HAP-1 (cell line): ENCODE results near the gene DCLK2.
"Not testable (repeated sequence)": the region's sequence is repeated elsewhere in the genome, so short reads cannot be mapped to it uniquely, and the experiment has no call there.

Experiments used
- DNase-seq, 2 experiments: peaks; one replicate each; pipeline ENCODE4 v3.0.0-alpha.2; 2016 to 2020; ENCODE audit warnings: low spot score in 2 of 2
- H3K27me3 ChIP-seq: fragments of 250-450 bp; sonication (Bioruptor Pico); 2 replicates; pipeline ENCODE4 v1.5.1; 2020; ENCODE audit warnings: low read depth, mild to moderate bottlenecking, moderate library complexity
- H3K36me3 ChIP-seq: fragments of 250-450 bp; sonication (Bioruptor Pico); replicated peaks from 2 replicates; pipeline ENCODE4 v1.5.1; 2020; ENCODE audit warnings: mild to moderate bottlenecking
- H3K4me1 ChIP-seq: fragments of 250-450 bp; sonication (Bioruptor Pico); 2 replicates; pipeline ENCODE4 v1.5.1; 2020; ENCODE audit warnings: mild to moderate bottlenecking
- H3K4me3 ChIP-seq: fragments of 250-450 bp; sonication (Bioruptor Pico); 2 replicates; pipeline ENCODE4 v1.5.1; 2020; ENCODE audit warnings: mild to moderate bottlenecking, moderate library complexity
- H3K9me3 ChIP-seq: fragments of 250-450 bp; sonication (Bioruptor Pico); 2 replicates; pipeline ENCODE4 v1.5.1; 2020; ENCODE audit warnings: mild to moderate bottlenecking, moderate library complexity
- in situ Hi-C: fragments of 300-500 bp; cut with MboI; formaldehyde crosslinking; loops from 3 replicates; pipeline ENCODE4 v1.14.3; 2020; ENCODE audit warnings: low sequenced_read_pairs, inconsistent platforms, mixed read lengths

DCLK2 gene

DNA sequence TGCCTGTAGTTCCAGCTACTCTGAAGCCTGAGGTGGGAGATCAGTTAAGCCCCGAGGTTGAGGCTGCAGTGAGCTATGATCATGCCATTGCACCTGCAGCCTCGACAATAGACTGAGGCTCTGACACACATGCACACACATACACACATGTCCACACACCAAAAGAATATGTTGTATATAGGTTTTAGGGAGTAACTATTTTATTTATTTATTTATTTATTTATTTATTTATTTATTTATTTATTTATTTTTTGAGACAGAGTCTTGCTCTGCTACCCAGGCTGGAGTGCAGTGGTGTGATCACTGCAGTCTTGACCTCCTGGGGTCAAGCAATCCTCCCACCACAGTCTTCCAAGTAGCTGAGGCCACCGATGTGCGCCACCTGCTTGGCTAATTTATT lies 78.3 kb downstream of the DCLK2 start:
- in situ Hi-C loops = no loop called here
- Histone ChIP-seq H3K4me1 (peaks cover 8% of the 10 kb centered on the region), H3K4me3 (no peak overlapping the region), H3K27me3 (no peaks in the 10 kb centered on the region), H3K9me3 (no peaks in the 10 kb centered on the region), H3K36me3 (no peaks in the 10 kb centered on the region)
- DNase-seq = no peak

DNA sequence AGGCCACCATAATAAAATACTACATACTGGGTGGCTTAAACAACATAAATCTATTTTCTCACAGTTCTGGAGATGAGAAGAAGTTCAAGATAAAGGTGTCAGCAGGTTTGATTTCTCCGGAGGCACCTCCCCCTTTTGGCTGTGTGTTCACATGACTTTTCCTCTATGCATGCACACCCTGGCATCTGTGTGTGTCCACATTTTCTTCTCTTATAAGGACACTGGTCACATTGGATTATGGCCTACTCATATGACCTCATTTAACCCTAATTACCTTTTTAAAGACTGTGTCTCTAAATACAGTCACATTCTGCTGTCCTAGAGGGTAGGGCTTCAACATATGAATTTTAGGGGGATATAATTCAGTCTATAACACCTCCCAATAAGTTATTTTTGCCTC lies 79.8 kb downstream of the DCLK2 start:
- DNase-seq = no peak
- H3K9me3 ChIP-seq = no peaks in the 10 kb centered on the region
- in situ Hi-C loops = no loop called here

DNA sequence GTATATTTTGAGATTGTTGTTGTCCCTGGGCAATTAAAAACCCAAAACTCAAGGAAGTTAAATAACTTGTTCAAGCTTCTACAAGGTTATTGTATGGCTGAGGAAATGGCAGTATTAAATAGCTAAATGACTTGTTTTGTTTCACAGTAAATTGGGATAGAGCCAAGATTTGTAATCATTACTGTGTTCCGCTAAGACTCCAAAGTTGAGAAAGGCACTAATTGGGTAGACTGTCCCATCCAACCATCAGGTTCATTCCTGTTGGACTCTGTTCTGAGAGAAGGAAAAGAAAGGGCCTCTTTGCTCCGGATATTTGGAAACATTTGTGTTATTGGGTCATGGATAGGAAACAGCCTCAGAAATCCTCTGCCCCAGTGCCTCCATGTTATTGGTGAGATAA lies 82.2 kb downstream of the DCLK2 start:
- H3K27me3 ChIP-seq = no peaks in the 10 kb centered on the region
- peaks cover 5% of the 10 kb centered on the region for H3K4me1 ChIP-seq
- no peak overlapping the region for H3K4me3 ChIP-seq
- no peaks in the 10 kb centered on the region for H3K36me3 ChIP-seq
- no peak for DNase-seq
- no peaks in the 10 kb centered on the region for H3K9me3 ChIP-seq
- in situ Hi-C loops = no loop called here

More for the DNA sequence above, 79.8 kb downstream of the DCLK2 start:
- no peaks in the 10 kb centered on the region for H3K36me3 ChIP-seq
- peaks cover 1% of the 10 kb centered on the region for H3K4me1 ChIP-seq
- no peak overlapping the region for H3K4me3 ChIP-seq
- no peaks in the 10 kb centered on the region for H3K27me3 ChIP-seq

GRCh38 chr4:150161109-150161508 lies 82.9 kb downstream of the DCLK2 start:
- Histone ChIP-seq H3K36me3 (no peaks in the 10 kb centered on the region), H3K9me3 (no peaks in the 10 kb centered on the region), H3K27me3 (no peaks in the 10 kb centered on the region), H3K4me3 (no peak overlapping the region), H3K4me1 (peaks cover 7% of the 10 kb centered on the region)
- DNase-seq = no peak
- in situ Hi-C loops = no loop called here

DNA sequence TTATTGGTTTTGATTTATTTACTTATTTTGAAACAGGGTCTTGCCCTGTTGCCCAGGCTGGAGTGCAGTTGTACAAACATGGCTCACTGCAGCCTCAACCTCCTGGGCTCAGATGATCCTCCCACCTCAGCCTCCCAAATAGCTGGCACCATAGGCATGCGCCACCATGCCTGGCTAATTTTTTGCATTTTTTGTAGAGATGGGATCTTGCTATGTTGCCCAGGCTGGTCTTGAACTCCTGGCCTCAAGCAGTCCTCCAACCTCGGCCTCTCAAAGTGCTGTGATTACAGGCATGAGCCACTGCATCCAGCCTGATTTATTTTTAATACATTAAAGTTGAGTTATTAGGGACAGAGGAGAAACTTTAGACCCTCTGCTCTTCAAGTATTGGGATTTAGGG lies 83.8 kb downstream of the DCLK2 start:
- H3K9me3 ChIP-seq, H3K27me3 ChIP-seq, H3K4me3 ChIP-seq, in situ Hi-C loops, H3K4me1 ChIP-seq, DNase-seq, H3K36me3 ChIP-seq: not testable (repeated sequence)

GRCh38 chr4:150164055-150164454 lies 85.8 kb downstream of the DCLK2 start:
- in situ Hi-C loops = no loop called here

DNA sequence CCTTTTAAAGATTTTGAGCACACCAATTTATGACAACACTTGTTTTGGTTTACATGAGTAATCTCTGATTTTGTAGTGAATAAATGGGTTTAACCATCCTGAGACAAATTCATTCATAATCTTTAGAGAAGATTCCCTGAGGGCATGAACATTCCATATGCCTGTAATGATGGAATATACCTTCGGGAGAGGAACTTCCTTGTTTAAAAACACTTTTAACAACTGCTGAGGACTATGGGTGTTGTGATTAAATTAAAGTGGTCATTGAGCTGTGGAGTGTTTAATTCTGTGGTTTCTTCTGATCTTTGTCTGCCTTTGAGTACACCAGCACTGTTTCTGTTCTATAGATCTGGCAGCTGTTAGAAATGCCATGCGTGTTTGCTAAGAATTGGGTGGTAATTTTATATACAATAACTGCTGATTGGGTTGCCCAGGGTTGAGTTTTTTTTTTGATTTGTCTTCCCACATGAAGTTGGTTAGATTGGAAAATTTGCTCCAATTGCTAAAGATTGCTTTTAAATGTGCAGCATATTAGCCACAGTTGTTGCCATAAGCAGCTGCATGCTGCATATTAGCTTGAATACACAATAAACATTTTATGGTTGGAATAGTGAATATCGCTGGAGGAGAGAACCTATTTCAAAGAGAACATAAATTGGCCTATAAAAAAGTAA lies 86.8 kb downstream of the DCLK2 start:
- in situ Hi-C loops = no loop called here
- DNase-seq = peak in 1 of 2 experiments; percentile 45
- no peaks in the 10 kb centered on the region for H3K9me3 ChIP-seq
- H3K4me1 ChIP-seq = peaks cover 7% of the 10 kb centered on the region
- no peaks in the 10 kb centered on the region for H3K27me3 ChIP-seq
- H3K36me3 ChIP-seq = no peaks in the 10 kb centered on the region
- H3K4me3 ChIP-seq = no peak overlapping the region

More at GRCh38 chr4:150164055-150164454, 85.8 kb downstream of the DCLK2 start:
- H3K4me3 ChIP-seq = no peak overlapping the region
- no peaks in the 10 kb centered on the region for H3K27me3 ChIP-seq
- no peaks in the 10 kb centered on the region for H3K36me3 ChIP-seq
- no peak for DNase-seq
- H3K9me3 ChIP-seq = no peaks in the 10 kb centered on the region
- peaks cover 7% of the 10 kb centered on the region for H3K4me1 ChIP-seq

GRCh38 chr4:150167054-150167453 lies 88.8 kb downstream of the DCLK2 start:
- DNase-seq = no peak
- H3K27me3 ChIP-seq = no peaks in the 10 kb centered on the region
- in situ Hi-C loops = no loop called here

GRCh38 chr4:150173432-150173861 lies 95.2 kb downstream of the DCLK2 start:
- in situ Hi-C loops = no loop called here
- no peaks in the 10 kb centered on the region for H3K4me1 ChIP-seq
- DNase-seq = no peak
- H3K9me3 ChIP-seq = no peaks in the 10 kb centered on the region
- no peaks in the 10 kb centered on the region for H3K36me3 ChIP-seq
- H3K27me3 ChIP-seq = no peaks in the 10 kb centered on the region
- H3K4me3 ChIP-seq = no peak overlapping the region

More at GRCh38 chr4:150167054-150167453, 88.8 kb downstream of the DCLK2 start:
- H3K4me1 ChIP-seq = peaks cover 7% of the 10 kb centered on the region
- no peak overlapping the region for H3K4me3 ChIP-seq
- no peaks in the 10 kb centered on the region for H3K36me3 ChIP-seq
- no peaks in the 10 kb centered on the region for H3K9me3 ChIP-seq

GRCh38 chr4:150173982-150174398 lies 95.7 kb downstream of the DCLK2 start:
- H3K4me3 ChIP-seq = no peak overlapping the region
- no peaks in the 10 kb centered on the region for H3K27me3 ChIP-seq
- H3K4me1 ChIP-seq = no peaks in the 10 kb centered on the region
- DNase-seq = no peak
- H3K36me3 ChIP-seq = no peaks in the 10 kb centered on the region
- no peaks in the 10 kb centered on the region for H3K9me3 ChIP-seq
- in situ Hi-C loops = no loop called here

DNA sequence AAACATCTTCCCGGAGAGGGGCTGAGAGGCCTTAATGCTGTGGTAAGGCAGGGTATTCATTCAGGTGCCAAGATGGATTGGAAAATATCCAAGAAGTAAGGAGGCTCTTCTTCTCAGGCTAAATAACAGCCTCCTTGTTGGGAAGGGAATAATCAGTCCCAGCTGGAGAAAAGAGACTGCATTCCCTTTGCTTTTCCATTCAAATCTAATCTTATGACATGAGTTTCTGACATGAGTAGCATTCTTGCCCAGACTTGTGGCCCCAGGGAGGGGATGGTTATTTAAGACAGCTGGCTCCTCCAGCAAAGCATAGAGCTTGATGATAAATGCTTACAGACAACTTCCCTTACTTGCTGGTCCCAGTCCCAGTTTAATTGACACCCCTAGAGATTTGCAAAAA lies 98.3 kb downstream of the DCLK2 start:
- Histone ChIP-seq H3K9me3 (no peaks in the 10 kb centered on the region), H3K4me3 (no peak overlapping the region), H3K4me1 (no peaks in the 10 kb centered on the region), H3K27me3 (no peaks in the 10 kb centered on the region), H3K36me3 (no peaks in the 10 kb centered on the region)
- DNase-seq = no peak
- in situ Hi-C loops = no loop called here

DNA sequence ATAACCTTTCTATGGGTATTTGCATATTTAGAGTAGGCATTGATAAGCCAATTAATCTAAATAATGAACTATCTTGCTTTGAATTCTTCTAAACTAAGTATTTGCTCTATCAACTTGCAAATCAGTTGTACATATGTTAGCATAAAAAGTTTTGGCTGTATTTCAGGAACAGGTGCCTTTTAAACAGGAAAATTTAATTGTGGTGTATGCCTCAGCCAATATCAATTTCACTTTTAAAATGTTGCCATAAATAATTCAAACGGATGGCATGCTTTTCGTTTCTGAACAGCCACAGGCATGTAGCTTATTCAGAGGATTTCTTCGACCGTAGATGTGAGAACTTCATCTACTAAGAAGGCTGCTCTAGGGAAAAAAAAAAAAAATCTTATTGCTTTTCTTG lies 99.9 kb downstream of the DCLK2 start:
- in situ Hi-C loops = no loop called here
- Histone ChIP-seq H3K4me1 (no peaks in the 10 kb centered on the region), H3K9me3 (no peaks in the 10 kb centered on the region), H3K4me3 (no peak overlapping the region), H3K36me3 (no peaks in the 10 kb centered on the region), H3K27me3 (no peaks in the 10 kb centered on the region)
- DNase-seq = no peak

- Histone ChIP-seq H3K4me3 (no peak overlapping the region), H3K9me3 (no peaks in the 10 kb centered on the region), H3K4me1 (no peaks in the 10 kb centered on the region; the same call in 1 of the 2 replicates), H3K27me3 (no peaks in the 10 kb centered on the region), H3K36me3 (no peaks in the 10 kb centered on the region)
- in situ Hi-C loops = no loop called here
- peak; percentile 18 to 47 for DNase-seq
These were observed 103.3 kb downstream of the DCLK2 start for GRCh38 chr4:150181536-150181935.

GRCh38 chr4:150182794-150183193 lies 104.5 kb downstream of the DCLK2 start:
- in situ Hi-C loops = no loop called here
- DNase-seq = no peak
- no peaks in the 10 kb centered on the region for H3K9me3 ChIP-seq

DNA sequence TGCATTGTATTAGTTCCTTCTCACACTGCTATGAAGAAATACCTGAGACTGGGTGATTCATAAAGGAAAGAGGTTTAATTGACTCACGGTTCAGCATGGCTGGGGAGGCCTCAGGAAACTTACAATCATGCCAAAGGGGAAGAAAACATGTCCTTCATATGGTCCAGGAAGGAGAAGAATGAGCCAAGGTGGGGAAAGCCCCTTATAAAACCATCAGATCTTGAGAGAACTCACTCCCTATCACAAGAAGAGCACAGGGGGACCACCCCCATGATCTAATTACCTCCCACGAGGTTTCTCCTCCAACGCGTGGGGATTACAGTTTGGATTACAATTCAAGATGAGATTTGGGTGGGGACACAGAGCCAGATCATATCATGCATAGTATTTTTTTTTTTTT lies 106.8 kb downstream of the DCLK2 start:
- H3K36me3 ChIP-seq, in situ Hi-C loops, H3K4me3 ChIP-seq, H3K9me3 ChIP-seq, H3K4me1 ChIP-seq, H3K27me3 ChIP-seq, DNase-seq: not testable (repeated sequence)

More at GRCh38 chr4:150182794-150183193, 104.5 kb downstream of the DCLK2 start:
- no peaks in the 10 kb centered on the region for H3K27me3 ChIP-seq
- no peak overlapping the region for H3K4me3 ChIP-seq
- no peaks in the 10 kb centered on the region for H3K36me3 ChIP-seq
- peaks cover 8% of the 10 kb centered on the region for H3K4me1 ChIP-seq
